A549 (cell line): Measurements from ENCODE around the gene RIMS1. TPM values are rescaled to one million over a fixed set of nuclear protein-coding genes. Genes with fewer than 3 reads are reported as not detected.

ENCODE experiments used
- ATAC-seq, 2 experiments: fragments of 200-7000 bp in 1 of 2; fragments of >200 bp in 1 of 2; cut with Nextera tagmentation in 1 of 2; cut with Tn5 transposase in 1 of 2; 3 replicates each; pipeline versions ENCODE4 v1.8.0 to v1.9.1; 2018 to 2020; ENCODE audit warnings: mild to moderate bottlenecking in 1 of 2, moderate library complexity in 1 of 2
- CTCF ChIA-PET: fragments of 300-600 bp; sonication (Branson Sonifier 250); formaldehyde crosslinking; extraction: SDS; loops from one replicate; lab custom pipeline; 2021; ENCODE audit warnings: antibody characterized with exemption, inconsistent platforms; lab: Yijun Ruan, JAX
- POLR2A ChIA-PET: fragments of 350-600 bp; formaldehyde crosslinking; extraction: SDS; loops from one replicate; lab custom pipeline; 2021; ENCODE audit warnings: antibody characterized with exemption, inconsistent platforms; lab: Yijun Ruan, JAX
- DNase-seq, 2 experiments: peaks; one replicate each; pipeline versions ENCODE4 v3.0.0 to v3.0.0-alpha.2; 2011 to 2016; ENCODE audit warnings: low read depth in 1 of 2, low spot score in 1 of 2
- FAIRE-seq: peaks from 2 replicates; lab custom pipeline; 2011; peaks lifted over from hg19 to GRCh38; lab: Jason Lieb, UNC
- H3K27ac ChIP-seq, 2 experiments: fragments of >200 bp; sonication (Bioruptor Twin); formaldehyde crosslinking; 3 replicates each; pipeline ENCODE4 v1.5.1; 2016 to 2017
- H3K4me1 ChIP-seq: fragments of >200 bp; sonication (Bioruptor Twin); formaldehyde crosslinking; 3 replicates; pipeline ENCODE4 v1.6.1; 2016
- H3K4me2 ChIP-seq: fragments of >200 bp; sonication (Bioruptor Twin); formaldehyde crosslinking; 3 replicates; pipeline ENCODE4 v1.6.1; 2016
- H3K4me3 ChIP-seq: fragments of >200 bp; sonication (Bioruptor Twin); formaldehyde crosslinking; 3 replicates; pipeline ENCODE4 v1.5.1; 2016
- H3K9me3 ChIP-seq: fragments of >200 bp; sonication (Bioruptor Twin); formaldehyde crosslinking; 3 replicates; pipeline ENCODE4 v1.6.1; 2016
- CBX2 ChIP-seq: fragments of 200-600 bp; sonication (generic); IDR thresholded peaks from 2 replicates; pipeline ENCODE4 v1.6.1; 2016; ENCODE audit warnings: low read depth, mild to moderate bottlenecking, borderline replicate concordance
- CBX8 ChIP-seq: fragments of 200-600 bp; sonication (generic); IDR thresholded peaks from 2 replicates; pipeline ENCODE4 v1.6.1; 2016
- CHD4 ChIP-seq: fragments of 200-600 bp; sonication (generic); IDR thresholded peaks from 2 replicates; pipeline ENCODE4 v1.6.1; 2016; ENCODE audit warnings: antibody characterized with exemption, mild to moderate bottlenecking, borderline replicate concordance
- EHF ChIP-seq: fragments of 250-450 bp; sonication (Bioruptor Pico); IDR thresholded peaks from 2 replicates; pipeline ENCODE4 v1.5.0; 2020; ENCODE audit warnings: mild to moderate bottlenecking
- EP300 ChIP-seq, 2 experiments: fragments of >200 bp; sonication (Bioruptor Twin); formaldehyde crosslinking; IDR thresholded peaks; 2 replicates in 1 of 2; 3 replicates in 1 of 2; pipeline ENCODE4 v1.6.1; 2016 to 2017
- FOSB ChIP-seq: fragments of 250-450 bp; sonication (Bioruptor Pico); IDR thresholded peaks from 2 replicates; pipeline ENCODE4 v1.5.0; 2020; ENCODE audit warnings: mild to moderate bottlenecking, moderate library complexity
- FOXS1 ChIP-seq: fragments of 250-450 bp; sonication (Bioruptor Pico); IDR thresholded peaks from 2 replicates; pipeline ENCODE4 v1.5.0; 2020; ENCODE audit warnings: mild to moderate bottlenecking, moderate library complexity
- HDAC2 ChIP-seq: fragments of 200-600 bp; sonication (generic); IDR thresholded peaks from 2 replicates; pipeline ENCODE4 v1.6.1; 2016
- HES2 ChIP-seq: fragments of >200 bp; sonication (Bioruptor Twin); formaldehyde crosslinking; IDR thresholded peaks from 2 replicates; pipeline ENCODE4 v1.6.1; 2016
- HEYL ChIP-seq: fragments of 250-450 bp; sonication (Bioruptor Pico); IDR thresholded peaks from 2 replicates; pipeline ENCODE4 v1.8.0; 2021; ENCODE audit warnings: mild to moderate bottlenecking, moderate library complexity
- HMGXB4 ChIP-seq: fragments of 250-450 bp; sonication (Bioruptor Pico); IDR thresholded peaks from 2 replicates; pipeline ENCODE4 v1.5.0; 2021; ENCODE audit warnings: mild to moderate bottlenecking, moderate library complexity, borderline replicate concordance
- HOXB13 ChIP-seq: fragments of 250-450 bp; sonication (Bioruptor Pico); IDR thresholded peaks from 2 replicates; pipeline ENCODE4 v1.5.0; 2020; ENCODE audit warnings: low read depth, mild to moderate bottlenecking, moderate library complexity
- HOXB5 ChIP-seq: fragments of 250-450 bp; sonication (Bioruptor Pico); IDR thresholded peaks from 2 replicates; pipeline ENCODE4 v1.5.0; 2020; ENCODE audit warnings: mild to moderate bottlenecking, moderate library complexity
- MAFK ChIP-seq: fragments of 450-650 bp; IDR thresholded peaks from 2 replicates; pipeline ENCODE4 v1.6.1; 2014; ENCODE audit not compliant: partially characterized antibody
- MAZ ChIP-seq: fragments of 150-350 bp; IDR thresholded peaks from 2 replicates; pipeline ENCODE4 v1.6.1; 2014; ENCODE audit warnings: antibody characterized with exemption, low read depth, low read length, borderline replicate concordance
- MYC ChIP-seq: IDR thresholded peaks from 2 replicates; pipeline ENCODE4 v1.6.1; 2012; ENCODE audit warnings: mild to moderate bottlenecking, inconsistent platforms, low read length, improper control_type of control experiment, borderline replicate concordance
- NPAS2 ChIP-seq: fragments of 250-450 bp; sonication (Bioruptor Pico); IDR thresholded peaks from 2 replicates; pipeline ENCODE4 v1.8.0; 2022; ENCODE audit warnings: mild to moderate bottlenecking, moderate library complexity, borderline replicate concordance
- POLR2AphosphoS2 ChIP-seq: conservative IDR thresholded peaks from 2 replicates; pipeline ENCODE4 v1.6.1; 2012; ENCODE audit warnings: low read length, improper control_type of control experiment, inconsistent platforms
- RARB ChIP-seq: fragments of 250-450 bp; sonication (Bioruptor Pico); IDR thresholded peaks from 2 replicates; pipeline ENCODE4 v1.8.0; 2021; ENCODE audit warnings: mild to moderate bottlenecking, moderate library complexity
- RNF2 ChIP-seq: fragments of 200-600 bp; sonication (generic); IDR thresholded peaks from 2 replicates; pipeline ENCODE4 v1.6.1; 2016; ENCODE audit warnings: low read depth, mild to moderate bottlenecking, antibody characterized with exemption, moderate library complexity, borderline replicate concordance
- ZNF302 ChIP-seq: fragments of 250-450 bp; sonication (Bioruptor Pico); IDR thresholded peaks from 2 replicates; pipeline ENCODE4 v1.9.0; 2021; ENCODE audit warnings: inconsistent platforms, mild to moderate bottlenecking, moderate library complexity
- ZSCAN20 ChIP-seq: fragments of 250-450 bp; sonication (Bioruptor Pico); IDR thresholded peaks from 2 replicates; pipeline ENCODE4 v1.8.0; 2022; ENCODE audit warnings: mild to moderate bottlenecking, moderate library complexity
- WGBS: methylation state at CpG from one replicate; pipeline ENCODE4 v1.1.6; 2017; ENCODE audit errors: missing lambda C conversion rate; 5-methylcytosine and 5-hydroxymethylcytosine counted together
- polyA plus RNA-seq, 4 experiments: library from polyadenylated mRNA; depleted of rRNA in 3 of 4; stranded (reverse); fragments of >200 nt; fragmentation: RNase III in 1 of 4; extraction: RNeasy Plus Mini Kit Qiagen cat#74134 plus additional on column Dnase treatment in 1 of 4; gene quantifications; 2 replicates in 3 of 4; 3 replicates in 1 of 4; pipeline ENCODE4 v1.2.3, GENCODE V29; 2011 to 2017
- TF ChIP-seq, protein P1 (sequence below): IDR thresholded peaks from 2 replicates; pipeline ENCODE4 v1.6.1; 2012
- TF ChIP-seq, protein P2 (sequence below): fragments of 150-350 bp; IDR thresholded peaks from 2 replicates; pipeline ENCODE4 v1.6.1; 2014; ENCODE audit warnings: low read depth, mild to moderate bottlenecking, low read length
- TF ChIP-seq, protein P3 (sequence below): fragments of 250-450 bp; sonication (Bioruptor Pico); IDR thresholded peaks from 2 replicates; pipeline ENCODE4 v1.5.0; 2020; ENCODE audit warnings: low read depth, mild to moderate bottlenecking, moderate library complexity

The RIMS1 gene
- polyA plus RNA-seq, 2 of the 4 experiments (the other 2 are of a cell fraction) = 0.03 TPM; not detected in 1

GRCh38 chr6:72262254-72262653, 375.9 kb downstream of the RIMS1 start:
- Histone ChIP-seq H3K4me1 (no peaks in the 10 kb centered on the region), H3K9me3 (no peaks in the 10 kb centered on the region), H3K4me2 (no peak overlapping the region), H3K27ac (no peak overlapping the region), H3K4me3 (no peak overlapping the region)
- FAIRE-seq = no peak
- ChIA-PET CTCF (no interaction called here), POLR2A (no interaction called here)
- no peak for DNase-seq
- WGBS = 13% methylated on average over 4 of the region's 4 CpGs
- no peak for ATAC-seq
- TF ChIP-seq EP300 (IDR thresholded peaks at IDR 0.05) (no peak), CBX2 (no peak), HOXB5 (no peak), CHD4 (no peak), MAFK (no peak), POLR2AphosphoS2 (no peak), FOXS1 (no peak), HMGXB4 (CRISPR knock-in tag) (no peak), HOXB13 (CRISPR knock-in tag) (no peak), RNF2 (no peak)

DNA sequence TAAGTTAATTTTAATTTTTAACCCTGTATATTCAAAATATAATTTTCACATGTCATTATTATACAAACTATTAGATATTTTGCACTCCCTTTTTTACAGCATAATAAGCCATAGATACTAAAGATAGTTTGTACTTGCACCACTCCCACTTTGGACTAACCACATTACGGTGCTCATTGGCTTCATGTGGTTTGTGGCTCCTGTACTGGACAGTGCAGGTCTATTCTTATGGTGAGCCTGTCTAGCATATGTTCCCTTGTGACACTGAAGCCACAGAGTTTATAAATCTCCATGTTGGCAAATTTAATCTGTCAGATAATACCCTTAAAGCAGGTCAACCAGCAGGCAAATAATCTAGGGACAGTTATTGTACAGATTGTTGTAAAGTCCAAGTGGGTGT, 381.1 kb downstream of the RIMS1 start:
- H3K4me2 ChIP-seq = no peak overlapping the region
- CTCF ChIA-PET = no interaction called here
- H3K27ac ChIP-seq = no peak overlapping the region
- TF ChIP-seq MYC = no peak
- no peak for TF ChIP-seq FOSB (CRISPR knock-in tag)
- TF ChIP-seq ZNF302 (CRISPR knock-in tag) = no peak
- TF ChIP-seq RARB (CRISPR knock-in tag) = no peak
- TF ChIP-seq ZSCAN20 (CRISPR knock-in tag) = no peak
- no peak for TF ChIP-seq HEYL (CRISPR knock-in tag)
- TF ChIP-seq HES2 = no peak
- 30% methylated on average over 1 of the region's 1 CpG for WGBS
- H3K4me1 ChIP-seq = no peaks in the 10 kb centered on the region
- no peak for ATAC-seq
- H3K9me3 ChIP-seq = no peaks in the 10 kb centered on the region
- H3K4me3 ChIP-seq = no peak overlapping the region
- POLR2A ChIA-PET = no interaction called here
- DNase-seq = no peak
- FAIRE-seq = no peak

GRCh38 chr6:72271531-72271930, 385.2 kb downstream of the RIMS1 start:
- FAIRE-seq = no peak
- no peak for ATAC-seq
- CTCF ChIA-PET = no interaction called here
- WGBS = 16% methylated on average over 1 of the region's 1 CpG
- DNase-seq = no peak
- H3K4me3 ChIP-seq = no peak overlapping the region
- H3K4me2 ChIP-seq = no peak overlapping the region
- no peaks in the 10 kb centered on the region for H3K9me3 ChIP-seq
- H3K27ac ChIP-seq = no peak overlapping the region
- POLR2A ChIA-PET = no interaction called here
- no peaks in the 10 kb centered on the region for H3K4me1 ChIP-seq
- TF ChIP-seq EHF (CRISPR knock-in tag) (no peak), CBX8 (no peak), MAZ (no peak), HDAC2 (no peak), NPAS2 (no peak), HOXB13 (CRISPR knock-in tag) (no peak), HOXB5 (no peak), RARB (CRISPR knock-in tag) (no peak)
- TF ChIP-seq, protein P1, sequence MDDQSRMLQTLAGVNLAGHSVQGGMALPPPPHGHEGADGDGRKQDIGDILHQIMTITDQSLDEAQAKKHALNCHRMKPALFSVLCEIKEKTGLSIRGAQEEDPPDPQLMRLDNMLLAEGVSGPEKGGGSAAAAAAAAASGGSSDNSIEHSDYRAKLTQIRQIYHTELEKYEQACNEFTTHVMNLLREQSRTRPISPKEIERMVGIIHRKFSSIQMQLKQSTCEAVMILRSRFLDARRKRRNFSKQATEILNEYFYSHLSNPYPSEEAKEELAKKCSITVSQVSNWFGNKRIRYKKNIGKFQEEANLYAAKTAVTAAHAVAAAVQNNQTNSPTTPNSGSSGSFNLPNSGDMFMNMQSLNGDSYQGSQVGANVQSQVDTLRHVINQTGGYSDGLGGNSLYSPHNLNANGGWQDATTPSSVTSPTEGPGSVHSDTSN = no peak
- TF ChIP-seq, protein P2, sequence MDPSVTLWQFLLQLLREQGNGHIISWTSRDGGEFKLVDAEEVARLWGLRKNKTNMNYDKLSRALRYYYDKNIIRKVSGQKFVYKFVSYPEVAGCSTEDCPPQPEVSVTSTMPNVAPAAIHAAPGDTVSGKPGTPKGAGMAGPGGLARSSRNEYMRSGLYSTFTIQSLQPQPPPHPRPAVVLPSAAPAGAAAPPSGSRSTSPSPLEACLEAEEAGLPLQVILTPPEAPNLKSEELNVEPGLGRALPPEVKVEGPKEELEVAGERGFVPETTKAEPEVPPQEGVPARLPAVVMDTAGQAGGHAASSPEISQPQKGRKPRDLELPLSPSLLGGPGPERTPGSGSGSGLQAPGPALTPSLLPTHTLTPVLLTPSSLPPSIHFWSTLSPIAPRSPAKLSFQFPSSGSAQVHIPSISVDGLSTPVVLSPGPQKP = no peak
- TF ChIP-seq, protein P3, sequence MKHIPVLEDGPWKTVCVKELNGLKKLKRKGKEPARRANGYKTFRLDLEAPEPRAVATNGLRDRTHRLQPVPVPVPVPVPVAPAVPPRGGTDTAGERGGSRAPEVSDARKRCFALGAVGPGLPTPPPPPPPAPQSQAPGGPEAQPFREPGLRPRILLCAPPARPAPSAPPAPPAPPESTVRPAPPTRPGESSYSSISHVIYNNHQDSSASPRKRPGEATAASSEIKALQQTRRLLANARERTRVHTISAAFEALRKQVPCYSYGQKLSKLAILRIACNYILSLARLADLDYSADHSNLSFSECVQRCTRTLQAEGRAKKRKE (CRISPR knock-in tag) = no peak
